Measurements from ENCODE around the gene ZNF48. TPM values are rescaled to one million over a fixed set of nuclear protein-coding genes. Genes with fewer than 3 reads are reported as not detected.

ZNF48 gene
- 15.7 and 18.8 TPM in 2 replicates for total RNA-seq (2014; rRNA removed; shearing (Covaris generic))
- 16.4 and 17.3 TPM in 2 replicates for total RNA-seq (2022)
- Bru-seq, nascent RNA, result percentile 48 among the genes with signal in this experiment
- BruChase-seq, experiment 1, labeled RNA remaining after a 6-hour chase, result percentile 47 among the genes with signal in this experiment
- BruChase-seq, experiment 2, labeled RNA remaining after a 2-hour chase, result percentile 51 among the genes with signal in this experiment
- long read RNA-seq, partial matches to known transcripts, result 0 of 8 reads
- long read RNA-seq, other reads (novel, unspliced or antisense), result 7 of 8 reads

GRCh38 chr16:30395155-30395991, at the start of gene ZNF48:
ZNF48 (plus strand) TSS chr16:30395420; CDS start chr16:30395795, 375 bp downstream.
- TF ChIP-seq EZH2phosphoT487 (IDR thresholded peaks at IDR 0.05; ENCODE audit: borderline replicate concordance, low read depth, low read length) (no peak), CTCF (conservative IDR thresholded peaks at IDR 0.05; ENCODE audit: low read length) (peak; percentile 36)
- no peaks in the 10 kb centered on the region for H3K9me2 ChIP-seq (ENCODE audit: insufficient read depth, low read length)
- DNase-seq (ENCODE audit: low spot score), result peak; percentile 95
- H3K36me3 ChIP-seq (ENCODE audit: insufficient read depth, low read length), result peaks cover 30% of the 10 kb centered on the region
- H3K4me1 ChIP-seq (ENCODE audit: insufficient read depth, low read length, poor library complexity, severe bottlenecking), result peaks cover 23% of the 10 kb centered on the region
- peak within 1 kb of the TSS; percentile 89 for H3K4me3 ChIP-seq (ENCODE audit: low read depth, low read length, poor library complexity, severe bottlenecking)
- H3K79me2 ChIP-seq (ENCODE audit: insufficient read depth, low read depth, low read length), result peaks cover 17% of the 10 kb centered on the region
- POLR2A ChIA-PET, result interaction anchor here (0.6 to 3.3 kb wide), 9 partner anchors 11 to 45 kb away, joined by 3 to 22 read pairs (median 4); partner anchors contain the start of genes SEPTIN1, TBC1D10B and ZNF771
- H3K27ac ChIP-seq (ENCODE audit: low read depth, low read length, poor library complexity, severe bottlenecking), result peak within 1 kb of the TSS; percentile 44
- H3K9me3 ChIP-seq (ENCODE audit: low read length), result no peaks in the 10 kb centered on the region
- H4K20me1 ChIP-seq (ENCODE audit: insufficient read depth, low read length), result 0 out of 2 replicates have a peak, but pooled peaks cover 5% of the 10 kb centered on the region
- peak within 1 kb of the TSS; percentile 85 for H3K4me2 ChIP-seq (ENCODE audit: low read length)
- peak within 1 kb of the TSS; percentile 60; the same call in 1 of the 2 replicates for H2AFZ ChIP-seq (ENCODE audit: low read length)
- no TSS peak for BruUV-seq (replicated peaks)
- intact Hi-C loops (cut with micrococcal nuclease; ENCODE audit: unreplicated experiment), result loop anchor here (1.0 kb wide), 1 partner anchor 17 kb away; no protein-coding TSS in a partner anchor
- CTCF ChIA-PET (ENCODE audit: unreplicated experiment), result interaction anchor here (0.6 to 1.0 kb wide), 4 partner anchors 13 to 34 kb away, joined by 3 to 4 read pairs (median 3); partner anchors contain the start of genes DCTPP1 and SEPTIN1

- no TSS peak for BruUV-seq (replicated peaks)
These were observed 48.9 kb upstream of the ZNF48 start for GRCh38 chr16:30346286-30346685.

More at GRCh38 chr16:30346286-30346685, 48.9 kb upstream of the ZNF48 start:
- intact Hi-C loops (cut with micrococcal nuclease; ENCODE audit: unreplicated experiment), result no loop called here
- H3K36me3 ChIP-seq (ENCODE audit: insufficient read depth, low read length), result peaks cover 27% of the 10 kb centered on the region; the same call in 1 of the 2 replicates
- H3K4me2 ChIP-seq (ENCODE audit: low read length), result no peak overlapping the region
- H2AFZ ChIP-seq (ENCODE audit: low read length), result no peak overlapping the region
- peaks cover 30% of the 10 kb centered on the region for H3K79me2 ChIP-seq (ENCODE audit: insufficient read depth, low read depth, low read length)
- no peak for DNase-seq (ENCODE audit: low spot score)
- TF ChIP-seq EZH2phosphoT487 (IDR thresholded peaks at IDR 0.05; ENCODE audit: borderline replicate concordance, low read depth, low read length), result no peak
- no peak for TF ChIP-seq CTCF (conservative IDR thresholded peaks at IDR 0.05; ENCODE audit: low read length)
- ChIA-PET POLR2A (interaction anchor here (0.8 to 1.1 kb wide), 3 partner anchors 24 to 63 kb away, joined by 3 to 5 read pairs (median 3); partner anchors contain the start of gene TBC1D10B), CTCF (ENCODE audit: unreplicated experiment) (no interaction called here)
- H3K27ac ChIP-seq (ENCODE audit: low read depth, low read length, poor library complexity, severe bottlenecking), result peak overlapping the region; percentile 18
- peaks cover 76% of the 10 kb centered on the region for H3K4me1 ChIP-seq (ENCODE audit: insufficient read depth, low read length, poor library complexity, severe bottlenecking)
- no peak overlapping the region for H3K4me3 ChIP-seq (ENCODE audit: low read depth, low read length, poor library complexity, severe bottlenecking)
- no peaks in the 10 kb centered on the region for H3K9me3 ChIP-seq (ENCODE audit: low read length)
- no peaks in the 10 kb centered on the region for H3K9me2 ChIP-seq (ENCODE audit: insufficient read depth, low read length)
- H4K20me1 ChIP-seq (ENCODE audit: insufficient read depth, low read length), result no peaks in the 10 kb centered on the region

Measured in OCI-LY7 (cell line).